SK-N-SH (cell line): ENCODE results near the gene LXN.

Experiments used
- CTCF ChIP-seq: fragments of 200-600 bp; sonication (generic); IDR thresholded peaks from 2 replicates; pipeline ENCODE4 v1.6.1; 2017; ENCODE audit warnings: antibody characterized with exemption, mild to moderate bottlenecking, moderate library complexity
- EP300 ChIP-seq, 2 experiments: IDR thresholded peaks; 2 replicates each; pipeline versions ENCODE4 v1.4.0 to v1.6.1; 2012; ENCODE audit warnings: borderline replicate concordance in 1 of 2, low read depth in 1 of 2, low read length in 1 of 2
- GATA2 ChIP-seq: sonication (generic); formaldehyde crosslinking; IDR thresholded peaks from 2 replicates; pipeline ENCODE4 v1.5.0; 2020; ENCODE audit warnings: mild to moderate bottlenecking, missing genetic modification reagents
- MXI1 ChIP-seq: IDR thresholded peaks from 2 replicates; pipeline ENCODE4 v1.6.1; 2012; ENCODE audit warnings: mild to moderate bottlenecking, low read depth, low read length, improper control_type of control experiment
- POLR2AphosphoS5 ChIP-seq: IDR thresholded peaks from 2 replicates; pipeline ENCODE4 v1.6.1; 2012; ENCODE audit warnings: low read depth, low read length
- RCOR1 ChIP-seq: fragments of 150-350 bp; IDR thresholded peaks from 2 replicates; pipeline ENCODE4 v1.6.1; 2017; ENCODE audit warnings: antibody characterized with exemption, low read length
- REST ChIP-seq: IDR thresholded peaks from 2 replicates; pipeline ENCODE4 v1.6.1; 2012; ENCODE audit warnings: mild to moderate bottlenecking, low read depth, low read length, moderate library complexity
- RFX5 ChIP-seq: IDR thresholded peaks from 2 replicates; pipeline ENCODE4 v1.6.1; 2012; ENCODE audit warnings: mild to moderate bottlenecking, improper control_type of control experiment, low read length
- RXRA ChIP-seq: IDR thresholded peaks from 2 replicates; pipeline ENCODE4 v1.4.0; 2012; ENCODE audit warnings: low read depth, mild to moderate bottlenecking, borderline replicate concordance
- SMC3 ChIP-seq: IDR thresholded peaks from 2 replicates; pipeline ENCODE4 v1.6.1; 2012; ENCODE audit warnings: low read depth, low read length, improper control_type of control experiment
- TF ChIP-seq, protein P1 (sequence below): IDR thresholded peaks from 2 replicates; pipeline ENCODE4 v1.4.0; 2012; ENCODE audit warnings: low read depth, borderline replicate concordance

DNA sequence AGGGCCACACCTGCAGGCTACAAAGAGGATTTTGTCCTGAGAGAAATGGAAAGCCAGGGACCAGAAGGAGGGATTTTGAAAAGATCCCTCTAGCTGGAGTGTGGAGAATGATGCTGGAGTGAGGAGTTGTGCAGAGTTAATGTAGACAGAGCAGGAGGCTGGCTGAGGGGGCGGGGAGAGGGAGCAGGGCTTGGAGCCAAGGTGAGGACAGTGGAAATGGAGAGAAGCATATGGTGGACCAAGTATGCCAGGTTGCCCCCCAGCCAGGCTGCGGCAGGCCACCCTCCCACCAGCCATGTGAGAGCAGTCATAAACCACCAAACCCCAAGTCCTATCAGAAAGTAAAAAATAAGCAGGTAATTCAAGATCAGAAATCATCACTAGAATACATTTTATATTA, 45.1 kb upstream of the LXN start:
- TF ChIP-seq CTCF (no peak), RCOR1 (no peak), RFX5 (no peak), POLR2AphosphoS5 (no peak), SMC3 (no peak), MXI1 (no peak), REST (no peak), GATA2 (CRISPR knock-in tag) (no peak), EP300 (IDR thresholded peaks at IDR 0.05; ENCODE audit: borderline replicate concordance in 1 of 2, low read depth in 1 of 2, low read length in 1 of 2) (no peak), RXRA (no peak)
- TF ChIP-seq, protein P1, sequence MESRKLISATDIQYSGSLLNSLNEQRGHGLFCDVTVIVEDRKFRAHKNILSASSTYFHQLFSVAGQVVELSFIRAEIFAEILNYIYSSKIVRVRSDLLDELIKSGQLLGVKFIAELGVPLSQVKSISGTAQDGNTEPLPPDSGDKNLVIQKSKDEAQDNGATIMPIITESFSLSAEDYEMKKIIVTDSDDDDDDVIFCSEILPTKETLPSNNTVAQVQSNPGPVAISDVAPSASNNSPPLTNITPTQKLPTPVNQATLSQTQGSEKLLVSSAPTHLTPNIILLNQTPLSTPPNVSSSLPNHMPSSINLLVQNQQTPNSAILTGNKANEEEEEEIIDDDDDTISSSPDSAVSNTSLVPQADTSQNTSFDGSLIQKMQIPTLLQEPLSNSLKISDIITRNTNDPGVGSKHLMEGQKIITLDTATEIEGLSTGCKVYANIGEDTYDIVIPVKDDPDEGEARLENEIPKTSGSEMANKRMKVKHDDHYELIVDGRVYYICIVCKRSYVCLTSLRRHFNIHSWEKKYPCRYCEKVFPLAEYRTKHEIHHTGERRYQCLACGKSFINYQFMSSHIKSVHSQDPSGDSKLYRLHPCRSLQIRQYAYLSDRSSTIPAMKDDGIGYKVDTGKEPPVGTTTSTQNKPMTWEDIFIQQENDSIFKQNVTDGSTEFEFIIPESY: no peak
